Liver (tissue), 9 donors: Measurements from ENCODE around the gene SIRPB1. TPM values are rescaled to one million over a fixed set of nuclear protein-coding genes. Genes with fewer than 3 reads are reported as not detected.

Experiments
- DNase-seq: peaks from one replicate; pipeline ENCODE4 v3.0.0-alpha.2; 2017; ENCODE audit warnings: low spot score
- H3K27ac ChIP-seq, 2 donors: one replicate each; pipeline ENCODE4 v1.7.0; 2013; ENCODE audit warnings: inconsistent platforms in 2 of 2, low read length in 2 of 2, control low read depth in 1 of 2, low read depth in 1 of 2, mild to moderate bottlenecking in 1 of 2
- H3K27me3 ChIP-seq, 4 donors: one replicate each; pipeline versions ENCODE4 v1.6.1 to v1.7.0; 2013; ENCODE audit warnings: low read length in 3 of 4, inconsistent platforms in 1 of 4, mild to moderate bottlenecking in 1 of 4, moderate library complexity in 1 of 4; ENCODE audit not compliant: control insufficient read depth in 4 of 4, insufficient read depth in 4 of 4
- H3K36me3 ChIP-seq, 4 donors: one replicate each; pipeline versions ENCODE4 v1.6.1 to v1.7.0; 2013; ENCODE audit warnings: low read length in 3 of 4, mild to moderate bottlenecking in 3 of 4, low read depth in 1 of 4, moderate library complexity in 1 of 4; ENCODE audit not compliant: control insufficient read depth in 4 of 4, insufficient read depth in 3 of 4
- H3K4me1 ChIP-seq, 4 donors: one replicate each; pipeline versions ENCODE4 v1.6.1 to v1.7.0; 2013; ENCODE audit warnings: low read length in 3 of 4, mild to moderate bottlenecking in 3 of 4, moderate library complexity in 1 of 4; ENCODE audit not compliant: control insufficient read depth in 4 of 4, insufficient read depth in 4 of 4
- H3K4me3 ChIP-seq, 3 donors: one replicate each; pipeline versions ENCODE4 v1.6.1 to v1.7.0; 2013; ENCODE audit warnings: low read length in 3 of 3, control low read depth in 1 of 3, low read depth in 1 of 3, mild to moderate bottlenecking in 1 of 3
- H3K9ac ChIP-seq, 2 donors: one replicate each; pipeline ENCODE4 v1.7.0; 2013; ENCODE audit warnings: low read length in 2 of 2, mild to moderate bottlenecking in 2 of 2, moderate library complexity in 2 of 2, control low read depth in 1 of 2, low read depth in 1 of 2
- H3K9me3 ChIP-seq, 4 donors: one replicate each; pipeline versions ENCODE4 v1.6.1 to v1.7.0; 2013; ENCODE audit warnings: low read length in 3 of 4; ENCODE audit not compliant: control insufficient read depth in 4 of 4
- FOXA2 ChIP-seq: IDR thresholded peaks from 2 replicates; pipeline ENCODE4 v1.6.1; 2016; ENCODE audit warnings: antibody characterized with exemption
- GABPA ChIP-seq, 2 donors: IDR thresholded peaks in 1 of 2; conservative IDR thresholded peaks in 1 of 2; 2 replicates each; pipeline ENCODE4 v1.6.1; 2016; ENCODE audit warnings: antibody characterized with exemption in 2 of 2, mild to moderate bottlenecking in 1 of 2, moderate library complexity in 1 of 2
- HNF4A ChIP-seq, 2 donors: conservative IDR thresholded peaks; 2 replicates each; pipeline ENCODE4 v1.6.1; 2016; ENCODE audit warnings: antibody characterized with exemption in 2 of 2, mild to moderate bottlenecking in 2 of 2
- HNF4G ChIP-seq: IDR thresholded peaks from 2 replicates; pipeline ENCODE4 v1.6.1; 2016; ENCODE audit warnings: antibody characterized with exemption
- JUND ChIP-seq, 2 donors: IDR thresholded peaks; 2 replicates each; pipeline ENCODE4 v1.6.1; 2016; ENCODE audit warnings: antibody characterized with exemption in 2 of 2
- NR2F2 ChIP-seq: IDR thresholded peaks from 2 replicates; pipeline ENCODE4 v1.6.1; 2016; ENCODE audit warnings: antibody characterized with exemption
- RAD21 ChIP-seq, 2 donors: IDR thresholded peaks; 2 replicates each; pipeline ENCODE4 v1.6.1; 2016; ENCODE audit warnings: antibody characterized with exemption in 2 of 2, mild to moderate bottlenecking in 2 of 2
- RXRA ChIP-seq, 2 donors: IDR thresholded peaks; 2 replicates each; pipeline ENCODE4 v1.6.1; 2017 to 2018; ENCODE audit warnings: antibody characterized with exemption in 2 of 2, mild to moderate bottlenecking in 1 of 2
- SP1 ChIP-seq: IDR thresholded peaks from 2 replicates; pipeline ENCODE4 v1.6.1; 2018; ENCODE audit warnings: antibody characterized with exemption, mild to moderate bottlenecking
- YY1 ChIP-seq: IDR thresholded peaks from 2 replicates; pipeline ENCODE4 v1.6.1; 2016; ENCODE audit warnings: antibody characterized with exemption, mild to moderate bottlenecking
- ZBTB33 ChIP-seq: IDR thresholded peaks from 2 replicates; pipeline ENCODE4 v1.6.1; 2016; ENCODE audit warnings: antibody characterized with exemption
- WGBS: extraction: QIAGEN DNeasy Blood & Tissue Kit; methylation state at CpG from one replicate; pipeline ENCODE4 v1.1.7; 2013; 5-methylcytosine and 5-hydroxymethylcytosine counted together
- polyA plus RNA-seq, 2 donors: library from polyadenylated mRNA; stranded (reverse) in 1 of 2; unstranded in 1 of 2; fragments of 200-250 nt in 1 of 2; fragments of >200 nt in 1 of 2; fragmentation: Nextera tagmentation in 1 of 2; extraction: Ambion mirVana in 1 of 2; gene quantifications; one replicate each; pipeline versions ENCODE4 v1.2.1 to v1.2.3, GENCODE V29; 2013 to 2015
- total RNA-seq, 2 donors: library from RNA; depleted of rRNA; stranded (reverse); fragments of >200 nt; gene quantifications; one replicate each; pipeline ENCODE4 v1.2.3, GENCODE V29; 2014
- TF ChIP-seq, protein P1 (sequence below): fragments of 150-350 bp; IDR thresholded peaks from 2 replicates; pipeline ENCODE4 v1.5.1; 2017; ENCODE audit warnings: improper control_type of control experiment, low read depth, low read length; ENCODE audit not compliant: missing input control
- donor health status: healthy.
- donor health status: healthy.
- donor health status: healthy.
- donor health status: healthy.
- donor health status: healthy.

SIRPB1 gene
- total and polyA plus RNA-seq, 4 donors, result 0.47 to 4.4 (median 1.4) TPM

- TF ChIP-seq GABPA (IDR thresholded peaks at IDR 0.05 in 1 of 2, conservative IDR thresholded peaks at IDR 0.05 in 1 of 2), result no peak
- no peak for TF ChIP-seq RAD21 (IDR thresholded peaks at IDR 0.05)
- no peak for TF ChIP-seq JUND (IDR thresholded peaks at IDR 0.05)
- no peak for TF ChIP-seq RXRA (IDR thresholded peaks at IDR 0.05)
- TF ChIP-seq YY1, result no peak
- no peak for TF ChIP-seq NR2F2
Observed at GRCh38 chr20:1626528-1627199, 6.9 kb upstream of the SIRPB1 start (continued).

- Histone ChIP-seq H3K9me3 (no peaks in the 10 kb centered on the region), H3K4me1 (peaks cover 0 to 5% (median 0%) of the 10 kb centered on the region in 4 donors), H3K9ac (no peak overlapping the region), H3K27ac (no peak overlapping the region), H3K36me3 (no peaks in the 10 kb centered on the region), H3K27me3 (peaks cover 0 to 2% (median 0%) of the 10 kb centered on the region in 4 donors), H3K4me3 (no peak overlapping the region)
- DNase-seq, result no peak
- TF ChIP-seq ZBTB33 (no peak), FOXA2 (no peak), SP1 (no peak), NR2F2 (no peak), HNF4A (conservative IDR thresholded peaks at IDR 0.05) (no peak)
- 59% methylated on average over 2 of the region's 2 CpGs for WGBS
Observed at GRCh38 chr20:1625083-1625690, 5.4 kb upstream of the SIRPB1 start.

DNA sequence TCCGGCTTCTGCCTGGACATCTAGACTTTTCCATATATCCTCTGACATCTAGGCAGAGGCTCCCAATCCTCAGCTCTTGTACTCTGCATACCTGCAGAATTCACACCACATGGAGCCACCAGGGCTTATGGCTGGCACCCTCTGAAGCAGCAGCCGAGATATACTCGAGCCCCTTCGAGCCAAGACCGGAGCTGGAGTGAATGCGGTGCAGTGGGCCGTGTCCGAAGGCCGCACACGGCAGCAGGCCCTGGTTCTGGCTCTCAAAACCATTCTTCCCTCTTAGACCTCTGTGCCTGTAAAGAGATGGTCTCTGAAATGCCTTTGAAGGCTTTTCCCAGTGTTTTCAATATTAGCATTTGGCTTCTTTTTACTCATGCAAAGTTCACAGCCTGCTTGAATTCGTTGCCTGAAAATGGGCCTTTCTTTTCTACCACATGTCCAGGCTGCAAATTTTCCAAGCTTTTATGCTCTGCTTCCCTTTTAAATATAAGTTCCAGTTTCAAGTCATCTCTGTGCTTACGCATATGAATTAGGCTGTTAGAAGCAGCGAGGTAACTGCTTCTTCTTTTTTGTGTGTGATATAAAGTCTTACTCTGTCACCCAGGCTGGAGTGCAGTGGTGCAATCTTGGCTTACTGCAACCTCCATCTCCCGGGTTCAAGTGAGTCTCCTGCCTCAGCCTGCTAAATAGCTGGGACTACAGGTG is 3.8 kb upstream of the SIRPB1 start:
- H3K27me3 ChIP-seq, result peaks cover 0 to 2% (median 0%) of the 10 kb centered on the region in 4 donors
- WGBS, result 88% methylated on average over 14 of the region's 14 CpGs
- H3K4me1 ChIP-seq, result peaks cover 0 to 5% (median 0%) of the 10 kb centered on the region in 4 donors
- TF ChIP-seq HNF4G, result no peak
- TF ChIP-seq RAD21 (IDR thresholded peaks at IDR 0.05), result no peak
- TF ChIP-seq, protein P1, sequence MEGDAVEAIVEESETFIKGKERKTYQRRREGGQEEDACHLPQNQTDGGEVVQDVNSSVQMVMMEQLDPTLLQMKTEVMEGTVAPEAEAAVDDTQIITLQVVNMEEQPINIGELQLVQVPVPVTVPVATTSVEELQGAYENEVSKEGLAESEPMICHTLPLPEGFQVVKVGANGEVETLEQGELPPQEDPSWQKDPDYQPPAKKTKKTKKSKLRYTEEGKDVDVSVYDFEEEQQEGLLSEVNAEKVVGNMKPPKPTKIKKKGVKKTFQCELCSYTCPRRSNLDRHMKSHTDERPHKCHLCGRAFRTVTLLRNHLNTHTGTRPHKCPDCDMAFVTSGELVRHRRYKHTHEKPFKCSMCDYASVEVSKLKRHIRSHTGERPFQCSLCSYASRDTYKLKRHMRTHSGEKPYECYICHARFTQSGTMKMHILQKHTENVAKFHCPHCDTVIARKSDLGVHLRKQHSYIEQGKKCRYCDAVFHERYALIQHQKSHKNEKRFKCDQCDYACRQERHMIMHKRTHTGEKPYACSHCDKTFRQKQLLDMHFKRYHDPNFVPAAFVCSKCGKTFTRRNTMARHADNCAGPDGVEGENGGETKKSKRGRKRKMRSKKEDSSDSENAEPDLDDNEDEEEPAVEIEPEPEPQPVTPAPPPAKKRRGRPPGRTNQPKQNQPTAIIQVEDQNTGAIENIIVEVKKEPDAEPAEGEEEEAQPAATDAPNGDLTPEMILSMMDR, result no peak
- TF ChIP-seq NR2F2, result no peak
- H3K4me3 ChIP-seq, result no peak overlapping the region
- peaks cover 0 to 5% (median under 1%) of the 10 kb centered on the region in 4 donors for H3K9me3 ChIP-seq
- no peaks in the 10 kb centered on the region for H3K36me3 ChIP-seq
- H3K9ac ChIP-seq, result no peak overlapping the region
- no peak overlapping the region for H3K27ac ChIP-seq
- DNase-seq, result no peak
